BE2C (cell line): ENCODE results near the gene NEO1.

ENCODE experiments used
- DNase-seq: peaks from one replicate; pipeline ENCODE4 v3.0.0-alpha.2; 2020
- H3K27me3 ChIP-seq: fragments of 250-450 bp; sonication (Bioruptor Pico); 2 replicates; pipeline ENCODE4 v1.5.1; 2020; ENCODE audit warnings: mild to moderate bottlenecking
- H3K36me3 ChIP-seq: fragments of 250-450 bp; sonication (Bioruptor Pico); 2 replicates; pipeline ENCODE4 v1.5.1; 2020; ENCODE audit warnings: mild to moderate bottlenecking
- H3K4me1 ChIP-seq: fragments of 250-450 bp; sonication (Bioruptor Pico); 2 replicates; pipeline ENCODE4 v1.5.1; 2020
- H3K4me3 ChIP-seq: 2 replicates; pipeline ENCODE4 v1.5.1; 2011; ENCODE audit warnings: low read depth, low read length
- H3K9me3 ChIP-seq: fragments of 250-450 bp; sonication (Bioruptor Pico); 2 replicates; pipeline ENCODE4 v1.5.1; 2020
- TF ChIP-seq, protein P1 (sequence below): IDR thresholded peaks from 2 replicates; pipeline ENCODE4 v1.5.1; 2012; ENCODE audit warnings: mild to moderate bottlenecking, low read depth, low read length

Gene NEO1

DNA sequence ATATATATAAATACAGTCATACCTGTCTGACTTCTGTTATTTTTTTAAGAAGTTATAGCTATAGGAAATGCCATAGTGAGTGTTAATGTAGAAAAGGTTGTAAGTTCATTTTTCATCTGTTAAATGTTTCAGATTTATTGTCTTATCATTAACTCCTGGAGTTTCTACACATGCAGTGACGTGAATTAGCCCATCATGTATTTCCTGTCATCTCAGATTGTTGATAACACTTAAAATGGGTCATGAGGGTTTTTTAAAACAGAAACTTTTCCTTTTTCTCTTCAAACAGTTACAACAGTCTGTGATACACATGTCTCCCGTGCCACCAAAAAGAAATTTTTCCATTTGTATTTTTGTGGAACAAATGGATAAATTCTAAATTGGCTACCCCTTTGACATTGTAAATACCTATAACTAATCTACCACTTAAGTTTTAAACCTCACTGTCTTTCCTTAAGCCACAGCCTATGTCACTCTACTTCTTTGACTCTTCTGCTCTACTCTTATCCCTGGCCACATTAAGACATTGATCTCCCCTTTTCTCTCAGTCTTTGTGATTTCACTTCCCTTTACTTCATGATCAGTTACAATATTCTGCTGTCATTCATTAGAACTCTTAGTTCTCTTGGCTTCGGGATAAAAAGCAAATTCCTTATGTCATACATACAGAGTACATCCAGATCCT, 89.1 kb downstream of the NEO1 start:
- H3K4me1 ChIP-seq, result no peaks in the 10 kb centered on the region
- no peak for DNase-seq
- H3K36me3 ChIP-seq, result no peaks in the 10 kb centered on the region
- TF ChIP-seq, protein P1, sequence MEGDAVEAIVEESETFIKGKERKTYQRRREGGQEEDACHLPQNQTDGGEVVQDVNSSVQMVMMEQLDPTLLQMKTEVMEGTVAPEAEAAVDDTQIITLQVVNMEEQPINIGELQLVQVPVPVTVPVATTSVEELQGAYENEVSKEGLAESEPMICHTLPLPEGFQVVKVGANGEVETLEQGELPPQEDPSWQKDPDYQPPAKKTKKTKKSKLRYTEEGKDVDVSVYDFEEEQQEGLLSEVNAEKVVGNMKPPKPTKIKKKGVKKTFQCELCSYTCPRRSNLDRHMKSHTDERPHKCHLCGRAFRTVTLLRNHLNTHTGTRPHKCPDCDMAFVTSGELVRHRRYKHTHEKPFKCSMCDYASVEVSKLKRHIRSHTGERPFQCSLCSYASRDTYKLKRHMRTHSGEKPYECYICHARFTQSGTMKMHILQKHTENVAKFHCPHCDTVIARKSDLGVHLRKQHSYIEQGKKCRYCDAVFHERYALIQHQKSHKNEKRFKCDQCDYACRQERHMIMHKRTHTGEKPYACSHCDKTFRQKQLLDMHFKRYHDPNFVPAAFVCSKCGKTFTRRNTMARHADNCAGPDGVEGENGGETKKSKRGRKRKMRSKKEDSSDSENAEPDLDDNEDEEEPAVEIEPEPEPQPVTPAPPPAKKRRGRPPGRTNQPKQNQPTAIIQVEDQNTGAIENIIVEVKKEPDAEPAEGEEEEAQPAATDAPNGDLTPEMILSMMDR, result no peak
- H3K9me3 ChIP-seq, result no peaks in the 10 kb centered on the region
- no peak overlapping the region for H3K4me3 ChIP-seq
- no peaks in the 10 kb centered on the region for H3K27me3 ChIP-seq

DNA sequence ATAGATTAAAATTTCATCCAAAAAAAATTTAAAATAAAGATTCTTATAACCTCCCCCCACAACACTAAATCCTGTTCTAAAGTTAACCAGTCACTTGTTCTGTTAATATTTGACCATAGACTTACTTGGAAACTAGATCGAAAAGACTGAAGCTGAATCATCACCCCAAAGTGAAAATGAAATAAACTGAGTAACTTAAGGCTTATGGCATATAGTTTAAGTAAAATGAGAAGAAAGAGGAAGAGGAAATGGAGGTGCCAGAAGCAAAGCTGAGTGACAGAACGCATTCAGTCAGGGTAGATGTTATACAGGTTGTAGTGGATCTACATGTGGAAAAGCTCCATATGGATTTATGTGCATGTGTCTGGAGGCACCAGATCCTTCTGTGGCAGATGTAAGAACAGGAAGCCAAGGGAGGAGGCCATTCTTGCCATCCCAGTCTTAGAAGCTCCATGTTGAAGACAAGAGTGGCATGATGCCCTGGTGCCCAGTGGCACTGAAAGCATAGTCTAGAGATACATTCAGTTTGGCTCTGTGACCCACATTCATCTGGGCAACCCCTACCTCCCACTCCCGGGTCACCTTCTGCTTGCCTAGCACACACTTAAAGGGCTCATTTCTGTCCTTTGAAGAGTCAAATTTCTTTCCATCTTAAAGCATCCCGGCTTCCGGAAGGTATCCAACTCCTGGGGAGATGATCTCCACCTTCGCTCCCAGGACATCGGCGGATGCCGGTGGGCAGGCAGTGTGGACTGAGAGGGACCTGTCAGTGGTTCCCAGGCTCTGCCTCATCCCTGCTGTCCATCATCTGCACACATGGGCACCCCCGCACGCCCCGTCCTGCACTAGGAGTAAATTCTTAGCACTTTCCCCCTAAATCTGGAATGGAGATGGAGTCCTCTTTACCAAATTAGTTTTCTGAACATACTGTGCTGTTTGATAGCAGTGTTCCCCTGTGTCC, 90.8 kb downstream of the NEO1 start:
- no peaks in the 10 kb centered on the region for H3K27me3 ChIP-seq
- H3K4me3 ChIP-seq, result no peak overlapping the region
- H3K4me1 ChIP-seq, result no peaks in the 10 kb centered on the region
- H3K9me3 ChIP-seq, result no peaks in the 10 kb centered on the region
- no peak for DNase-seq
- no peaks in the 10 kb centered on the region for H3K36me3 ChIP-seq
- TF ChIP-seq, protein P1, result no peak

DNA sequence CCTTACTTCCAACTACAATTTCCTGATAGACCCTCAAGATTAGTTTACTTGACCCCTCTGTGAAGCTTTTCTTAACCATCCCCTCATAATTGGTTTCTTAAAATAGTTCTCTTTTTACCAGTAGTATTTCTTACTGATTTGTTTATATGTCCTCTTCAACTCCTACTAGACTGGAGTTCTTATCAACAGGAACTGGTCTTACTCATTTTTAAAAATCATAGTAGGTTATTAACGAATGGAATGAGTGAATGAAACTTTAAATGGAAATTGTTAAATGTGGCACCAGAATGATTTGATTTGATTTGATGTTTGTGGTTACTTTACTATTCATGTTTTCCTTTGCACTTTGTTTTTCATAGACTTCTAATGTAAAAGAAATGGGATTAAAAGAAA, 91.5 kb downstream of the NEO1 start:
- H3K36me3 ChIP-seq, result no peaks in the 10 kb centered on the region
- no peaks in the 10 kb centered on the region for H3K9me3 ChIP-seq
- no peak for DNase-seq
- no peak overlapping the region for H3K4me3 ChIP-seq
- H3K4me1 ChIP-seq, result no peaks in the 10 kb centered on the region
- H3K27me3 ChIP-seq, result no peaks in the 10 kb centered on the region
- TF ChIP-seq, protein P1, result no peak

DNA sequence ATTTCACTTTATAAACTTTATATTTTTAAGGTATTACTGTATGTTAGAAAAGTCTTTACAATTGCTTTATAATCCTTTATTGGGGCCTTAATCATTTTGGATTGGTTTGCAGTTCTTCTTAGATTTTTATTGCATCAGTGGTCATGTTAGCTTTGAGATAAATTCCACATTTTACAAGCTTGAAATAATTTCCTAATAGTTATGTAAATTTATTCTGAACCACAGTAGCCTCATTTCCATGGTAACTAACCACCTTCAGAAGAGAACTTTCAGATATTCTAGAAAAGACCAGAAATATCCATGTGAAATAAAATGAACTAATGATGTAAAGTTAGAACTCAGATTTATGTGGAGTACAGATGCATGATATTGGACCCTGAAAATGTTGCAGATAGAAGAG, 94.2 kb downstream of the NEO1 start:
- DNase-seq, result no peak
- no peaks in the 10 kb centered on the region for H3K9me3 ChIP-seq
- TF ChIP-seq, protein P1, result no peak
- no peaks in the 10 kb centered on the region for H3K4me1 ChIP-seq
- no peaks in the 10 kb centered on the region for H3K36me3 ChIP-seq
- no peak overlapping the region for H3K4me3 ChIP-seq
- no peaks in the 10 kb centered on the region for H3K27me3 ChIP-seq

DNA sequence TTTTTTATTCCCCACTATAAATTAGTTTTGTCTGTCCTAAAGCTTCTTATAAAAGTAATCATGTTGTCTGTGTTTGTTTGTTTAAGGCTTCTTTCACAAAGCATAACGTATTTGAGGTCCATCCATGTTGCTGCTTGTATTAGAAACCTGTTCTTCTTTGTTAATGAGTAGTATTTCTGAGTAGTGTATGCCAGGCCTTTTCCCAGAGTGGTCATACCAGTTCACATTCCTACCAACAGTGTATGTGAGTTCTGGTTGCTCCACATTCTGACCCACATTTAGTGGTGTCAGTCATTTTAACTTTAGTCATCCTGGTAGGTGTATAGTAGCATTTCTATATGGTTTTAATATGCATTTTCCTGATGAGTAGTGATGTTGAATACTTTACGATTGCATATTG, 98.6 kb downstream of the NEO1 start:
- H3K4me3 ChIP-seq, result no peak overlapping the region
- H3K9me3 ChIP-seq, result no peaks in the 10 kb centered on the region
- no peaks in the 10 kb centered on the region for H3K4me1 ChIP-seq
- no peaks in the 10 kb centered on the region for H3K27me3 ChIP-seq
- DNase-seq, result no peak
- H3K36me3 ChIP-seq, result no peaks in the 10 kb centered on the region
- TF ChIP-seq, protein P1, result no peak

DNA sequence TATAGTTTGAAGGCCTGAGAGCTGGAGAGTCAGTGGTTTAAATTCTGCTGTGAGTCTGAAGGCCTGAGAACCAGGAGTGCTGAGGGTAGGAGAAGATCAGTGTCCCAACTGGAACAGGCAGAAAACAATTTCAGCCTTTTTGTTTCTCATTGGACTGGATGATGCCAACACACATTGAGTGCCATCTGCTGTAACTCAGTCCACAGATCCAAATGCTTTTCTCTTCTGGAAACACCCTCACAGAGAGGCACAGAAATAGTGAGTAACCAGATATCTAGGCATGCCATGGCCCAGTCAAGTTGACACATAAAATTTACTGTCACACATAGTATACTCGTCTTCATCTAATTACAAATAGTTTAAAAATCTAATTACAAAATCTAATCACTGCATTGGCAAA, 100.8 kb downstream of the NEO1 start:
- H3K9me3 ChIP-seq, result no peaks in the 10 kb centered on the region

More for the DNA sequence above, 100.8 kb downstream of the NEO1 start:
- TF ChIP-seq, protein P1, result no peak
- no peak for DNase-seq
- no peaks in the 10 kb centered on the region for H3K4me1 ChIP-seq
- H3K36me3 ChIP-seq, result no peaks in the 10 kb centered on the region
- no peaks in the 10 kb centered on the region for H3K27me3 ChIP-seq
- H3K4me3 ChIP-seq, result no peak overlapping the region
